Rectal smooth muscle tissue (tissue), 1 donor: ENCODE measurements around the gene LHX6.

Experiments used
- H3K27ac ChIP-seq: one replicate; pipeline ENCODE4 v1.7.0; 2013; ENCODE audit warnings: low read depth, low read length, inconsistent platforms
- H3K27me3 ChIP-seq: one replicate; pipeline ENCODE4 v1.7.0; 2013; ENCODE audit warnings: low read length; ENCODE audit not compliant: control insufficient read depth, insufficient read depth
- H3K36me3 ChIP-seq: one replicate; pipeline ENCODE4 v1.7.0; 2013; ENCODE audit warnings: low read length; ENCODE audit not compliant: control insufficient read depth, insufficient read depth
- H3K4me1 ChIP-seq: one replicate; pipeline ENCODE4 v1.7.0; 2013; ENCODE audit warnings: low read length; ENCODE audit not compliant: control insufficient read depth, insufficient read depth
- H3K4me3 ChIP-seq: one replicate; pipeline ENCODE4 v1.7.0; 2013; ENCODE audit warnings: low read length
- H3K9ac ChIP-seq: one replicate; pipeline ENCODE4 v1.7.0; 2013; ENCODE audit warnings: low read length

Gene LHX6

DNA sequence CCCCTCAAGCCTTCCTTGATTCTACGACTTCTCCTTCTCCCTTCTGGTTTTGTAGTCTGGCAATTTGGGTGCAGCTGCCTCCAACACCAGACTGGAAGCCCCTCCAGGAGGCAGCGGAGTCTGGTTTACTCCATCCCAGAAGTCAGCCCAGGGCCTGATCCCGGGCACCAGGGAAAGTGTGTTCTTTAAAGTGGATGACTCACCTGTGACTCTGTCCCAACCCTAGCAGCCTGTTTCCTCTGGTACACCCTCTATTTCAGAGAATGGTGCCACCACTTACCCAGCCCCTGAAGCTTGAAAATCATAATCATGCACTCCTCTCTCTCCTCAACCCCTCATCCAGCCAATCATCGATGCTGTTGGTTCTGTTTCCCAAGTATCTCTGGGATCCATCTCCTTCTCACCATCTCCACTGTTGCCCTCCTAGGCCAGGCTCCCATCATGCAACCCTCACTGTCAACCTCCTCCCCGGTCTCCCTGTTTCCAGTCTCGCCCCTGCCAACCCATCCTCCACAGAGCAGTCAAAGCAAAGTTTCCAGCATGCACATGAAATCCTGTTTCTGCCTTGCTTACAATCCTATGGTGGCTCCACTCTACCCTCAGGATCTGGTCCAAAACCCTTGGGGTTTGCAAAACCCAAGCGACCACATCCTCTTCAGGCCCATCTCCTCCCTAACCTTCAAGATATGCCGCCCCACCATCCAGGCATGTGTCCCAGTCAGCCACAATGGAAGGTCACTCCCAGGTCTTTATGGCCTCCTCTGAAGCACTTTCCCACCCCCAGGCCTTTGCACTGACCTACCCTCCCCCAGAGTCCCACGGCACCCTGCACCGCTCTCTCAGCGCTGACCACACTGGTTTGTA lies 10.5 kb downstream of the LHX6 start:
- Histone ChIP-seq H3K9ac (no peak overlapping the region), H3K27me3 (peaks cover 56% of the 10 kb centered on the region), H3K4me1 (peaks cover 3% of the 10 kb centered on the region), H3K4me3 (no peak overlapping the region), H3K36me3 (no peaks in the 10 kb centered on the region), H3K27ac (no peak overlapping the region)

DNA sequence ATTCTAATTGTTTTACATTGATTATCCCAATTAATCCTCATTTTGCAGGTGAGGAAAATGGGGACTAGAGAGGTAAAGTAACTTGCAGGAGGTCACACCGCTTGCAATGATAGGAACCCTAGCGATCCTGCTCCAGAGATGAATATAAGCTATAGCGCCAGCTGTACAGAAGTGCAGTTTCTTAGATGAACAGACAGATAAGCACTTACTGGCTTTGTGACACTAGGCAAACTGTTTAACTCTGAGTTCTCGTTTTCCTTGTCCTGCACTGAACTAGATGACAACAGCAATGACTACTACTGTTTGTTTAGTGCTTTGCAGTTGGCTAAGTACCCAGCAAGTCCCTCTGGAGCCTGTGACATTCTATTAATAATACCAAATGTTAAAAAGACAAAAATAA lies 11.1 kb downstream of the LHX6 start:
- Histone ChIP-seq H3K9ac (no peak overlapping the region), H3K4me1 (peaks cover 3% of the 10 kb centered on the region), H3K4me3 (no peak overlapping the region), H3K27ac (no peak overlapping the region), H3K27me3 (peaks cover 63% of the 10 kb centered on the region), H3K36me3 (no peaks in the 10 kb centered on the region)

DNA sequence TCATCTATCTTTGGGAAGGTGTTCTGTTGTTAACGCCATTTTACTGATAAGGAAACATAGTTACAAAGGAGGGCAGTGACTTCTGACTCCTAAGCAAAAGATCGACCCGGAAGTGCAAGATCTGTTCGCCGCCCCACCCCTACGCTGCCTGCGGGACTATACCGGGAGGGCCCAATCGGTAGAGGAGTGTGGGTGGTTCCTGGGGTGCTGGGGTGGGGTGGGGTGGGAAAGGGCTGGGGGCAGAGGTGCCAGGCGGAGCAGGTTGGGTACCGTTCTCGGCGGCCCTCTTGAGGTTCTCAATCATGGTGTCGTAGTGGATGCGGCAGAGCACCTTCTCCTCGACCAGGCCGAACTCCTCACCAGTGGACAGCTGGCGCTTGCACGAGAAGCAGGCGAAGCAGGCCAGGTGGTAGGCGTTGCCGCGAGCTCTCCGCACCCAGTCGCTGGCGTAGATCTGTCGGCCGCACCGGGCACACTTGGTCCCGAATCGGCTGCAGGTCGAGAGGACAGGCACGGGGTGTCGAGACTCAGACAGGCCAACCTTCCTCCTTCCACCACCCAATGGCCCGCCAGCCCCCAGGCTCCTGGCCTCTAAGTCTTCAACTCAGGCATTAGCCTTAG lies 11.8 kb downstream of the LHX6 start:
- Histone ChIP-seq H3K4me1 (peaks cover 3% of the 10 kb centered on the region), H3K9ac (no peak overlapping the region), H3K36me3 (no peaks in the 10 kb centered on the region), H3K27me3 (peaks cover 66% of the 10 kb centered on the region), H3K4me3 (no peak overlapping the region), H3K27ac (no peak overlapping the region)

DNA sequence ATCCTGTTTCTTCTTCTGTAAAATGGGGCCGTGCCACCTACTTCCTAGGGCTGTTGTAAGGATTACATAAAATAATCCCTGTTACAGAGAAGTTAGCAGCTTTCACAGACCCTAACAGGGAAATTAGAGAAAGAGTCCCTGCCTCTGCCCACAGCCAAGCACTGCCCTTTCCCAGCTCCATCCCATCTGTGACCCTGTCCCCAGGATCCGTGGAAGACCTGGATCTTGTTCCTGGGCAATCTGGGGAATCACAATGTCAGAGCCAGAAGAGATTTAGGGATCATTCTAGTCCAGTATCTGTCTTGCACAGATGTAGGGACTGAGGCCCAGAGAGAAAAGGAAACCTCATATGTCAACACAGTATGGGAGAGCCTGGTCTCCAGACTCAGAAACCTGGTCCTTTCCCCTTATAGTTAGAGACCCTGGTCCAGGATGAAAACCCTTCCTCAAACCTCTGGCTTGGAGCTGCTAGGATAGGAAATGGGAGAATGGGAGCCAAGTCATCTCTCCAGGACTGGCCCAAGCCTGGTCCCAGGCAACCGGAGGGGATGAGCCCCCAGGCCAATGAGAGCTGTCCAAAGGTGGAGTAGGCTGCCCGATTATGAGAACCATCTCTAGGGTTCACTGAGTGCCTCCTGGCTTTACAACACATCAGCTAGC lies 12.5 kb downstream of the LHX6 start:
- Histone ChIP-seq H3K4me1 (peaks cover 3% of the 10 kb centered on the region), H3K27ac (no peak overlapping the region), H3K36me3 (no peaks in the 10 kb centered on the region), H3K27me3 (peaks cover 60% of the 10 kb centered on the region), H3K4me3 (no peak overlapping the region), H3K9ac (no peak overlapping the region)

DNA sequence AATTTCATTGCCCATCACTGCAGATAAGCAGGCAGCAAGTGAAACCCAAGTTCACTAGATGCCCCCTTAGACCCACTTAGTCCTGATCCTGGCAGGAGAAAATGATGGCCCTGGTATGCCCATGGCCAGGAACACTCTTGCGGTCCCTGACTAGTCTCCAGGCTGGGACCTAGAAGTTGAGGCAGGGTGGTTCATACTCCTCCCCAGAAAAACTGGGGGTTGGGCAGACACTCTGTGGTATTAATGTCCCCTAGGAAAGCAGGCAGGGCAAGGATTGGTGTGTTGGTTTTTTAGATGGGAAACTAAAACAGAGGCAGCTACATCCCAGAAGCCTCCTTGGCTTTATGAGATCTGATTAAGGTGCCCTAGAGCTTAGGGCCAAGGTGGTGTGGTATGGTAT lies 13.1 kb downstream of the LHX6 start:
- H3K9ac ChIP-seq, result no peak overlapping the region
- H3K27me3 ChIP-seq, result peaks cover 54% of the 10 kb centered on the region
- no peak overlapping the region for H3K27ac ChIP-seq
- H3K36me3 ChIP-seq, result no peaks in the 10 kb centered on the region
- H3K4me1 ChIP-seq, result peaks cover 3% of the 10 kb centered on the region
- H3K4me3 ChIP-seq, result no peak overlapping the region

DNA sequence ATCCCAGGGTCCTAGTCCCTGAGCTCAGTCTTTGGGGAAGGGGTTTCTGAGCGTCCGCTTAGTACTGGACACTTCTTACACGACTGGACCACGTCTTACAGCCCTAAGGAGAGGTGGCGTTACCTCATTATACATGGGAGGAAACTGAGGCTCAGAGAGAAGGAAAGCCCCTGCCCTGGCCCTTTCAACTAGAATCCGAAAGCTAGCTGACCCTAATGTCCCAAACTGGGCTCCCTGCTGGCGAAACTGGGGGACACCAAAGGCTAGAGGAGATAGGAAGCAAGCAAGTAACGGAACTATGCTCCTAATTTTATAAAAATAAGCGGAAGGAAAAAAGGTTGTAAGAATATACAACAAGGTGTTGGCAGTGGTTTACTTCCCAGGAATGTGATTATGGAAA lies 14.2 kb downstream of the LHX6 start:
- H3K4me3 ChIP-seq, result no peak overlapping the region
- H3K4me1 ChIP-seq, result no peaks in the 10 kb centered on the region
- H3K36me3 ChIP-seq, result no peaks in the 10 kb centered on the region
- H3K27ac ChIP-seq, result no peak overlapping the region
- H3K27me3 ChIP-seq, result peaks cover 42% of the 10 kb centered on the region
- H3K9ac ChIP-seq, result no peak overlapping the region

DNA sequence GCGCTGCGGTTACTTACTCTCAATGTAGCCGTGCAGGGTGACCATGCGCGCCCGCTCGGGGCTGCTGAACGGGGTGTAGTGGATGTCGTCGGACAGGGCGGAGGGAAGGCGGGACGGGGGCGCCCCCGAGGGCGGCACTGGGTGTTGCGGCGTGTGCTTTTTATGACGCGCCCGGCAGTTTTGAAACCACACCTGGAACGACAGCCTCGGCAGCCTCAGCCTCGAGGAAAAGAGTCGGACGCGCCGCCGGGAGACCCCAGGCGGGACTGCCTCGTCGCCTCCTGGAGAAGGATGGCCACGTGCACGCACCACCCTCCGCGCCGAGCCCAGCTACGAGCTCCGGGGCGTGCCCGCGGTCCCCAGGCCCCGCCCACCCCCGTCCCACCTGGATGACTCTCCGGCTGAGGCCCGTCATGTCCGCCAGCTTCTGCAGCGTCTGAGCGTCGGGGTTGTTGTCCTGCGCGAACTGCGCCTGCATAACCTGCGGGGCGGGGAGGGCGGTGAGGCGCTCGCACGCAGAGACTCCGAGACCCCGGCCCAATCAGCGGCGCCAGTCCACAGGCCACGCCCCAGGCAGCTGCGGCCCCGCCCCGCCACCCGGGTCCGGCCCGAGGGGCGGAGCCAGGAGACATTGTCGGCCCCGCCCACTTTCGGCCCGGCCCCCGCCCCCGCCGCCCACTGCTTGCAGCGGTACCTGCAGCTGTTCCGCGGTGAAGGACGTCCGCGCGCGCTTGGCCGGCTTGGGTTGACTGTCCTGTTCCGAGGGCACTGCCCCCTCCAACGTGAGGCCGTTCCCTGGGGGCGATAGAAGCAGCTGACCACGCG lies 15.0 kb downstream of the LHX6 start:
- peak overlapping the region; percentile 40 for H3K4me3 ChIP-seq

DNA sequence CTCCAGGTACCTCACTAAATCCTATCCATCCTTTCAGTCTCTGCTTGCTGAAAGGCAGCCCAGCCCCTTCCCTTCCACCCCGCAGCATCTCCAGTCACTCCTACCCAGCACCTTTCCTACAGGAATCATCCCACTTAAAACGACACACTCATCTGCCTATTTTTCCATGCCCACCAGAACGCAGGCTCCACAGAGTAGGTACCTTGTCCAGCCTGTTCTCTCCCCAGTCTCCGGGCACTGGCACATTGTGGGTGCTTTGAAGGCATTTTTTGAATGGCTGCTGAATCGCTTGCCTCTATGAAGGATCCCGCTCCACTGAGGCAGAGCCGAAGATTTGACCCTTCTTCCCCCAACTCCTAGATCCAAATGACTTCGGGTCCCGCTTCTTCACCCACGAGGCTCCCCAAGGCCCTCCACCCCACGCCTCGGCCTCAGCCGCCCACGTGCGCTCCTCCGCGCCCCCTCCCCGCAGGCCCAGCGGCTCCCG lies 15.6 kb downstream of the LHX6 start:
- H3K4me1 ChIP-seq, result no peaks in the 10 kb centered on the region
- peak overlapping the region; percentile 40 for H3K4me3 ChIP-seq
- H3K27me3 ChIP-seq, result peaks cover 29% of the 10 kb centered on the region
- no peak overlapping the region for H3K9ac ChIP-seq
- H3K36me3 ChIP-seq, result no peaks in the 10 kb centered on the region
- no peak overlapping the region for H3K27ac ChIP-seq

More for the DNA sequence above, 15.0 kb downstream of the LHX6 start:
- Histone ChIP-seq H3K4me1 (no peaks in the 10 kb centered on the region), H3K27ac (no peak overlapping the region), H3K36me3 (no peaks in the 10 kb centered on the region), H3K27me3 (peaks cover 35% of the 10 kb centered on the region), H3K9ac (no peak overlapping the region)

DNA sequence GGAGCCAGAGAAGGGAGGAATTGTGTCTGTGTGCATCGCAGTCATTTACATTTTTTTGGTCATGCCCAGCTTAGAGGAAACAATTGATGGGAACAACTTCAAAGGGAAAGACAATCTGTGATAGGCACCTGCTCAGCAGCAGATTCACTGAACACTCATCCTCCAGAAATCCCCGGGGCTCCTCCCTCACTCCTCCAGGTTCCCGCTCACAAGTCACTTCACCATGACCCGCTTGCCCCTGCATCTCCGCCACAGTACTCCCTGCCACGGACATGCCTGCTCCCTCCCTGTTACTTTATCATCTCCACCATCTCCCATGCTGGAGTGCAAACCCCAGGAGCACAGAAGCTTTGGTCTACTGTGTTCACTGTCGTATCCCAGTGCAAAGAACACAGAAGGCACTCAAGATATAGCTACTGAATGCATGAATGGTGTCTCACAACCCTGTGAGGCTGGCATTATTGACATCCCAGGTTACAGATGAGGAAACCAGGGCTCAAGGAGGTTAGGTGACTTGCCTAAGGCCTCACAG lies 16.2 kb downstream of the LHX6 start:
- H3K9ac ChIP-seq, result no peak overlapping the region
- H3K27me3 ChIP-seq, result peaks cover 26% of the 10 kb centered on the region
- H3K36me3 ChIP-seq, result no peaks in the 10 kb centered on the region
- H3K4me1 ChIP-seq, result no peaks in the 10 kb centered on the region
- H3K27ac ChIP-seq, result no peak overlapping the region
- no peak overlapping the region for H3K4me3 ChIP-seq

DNA sequence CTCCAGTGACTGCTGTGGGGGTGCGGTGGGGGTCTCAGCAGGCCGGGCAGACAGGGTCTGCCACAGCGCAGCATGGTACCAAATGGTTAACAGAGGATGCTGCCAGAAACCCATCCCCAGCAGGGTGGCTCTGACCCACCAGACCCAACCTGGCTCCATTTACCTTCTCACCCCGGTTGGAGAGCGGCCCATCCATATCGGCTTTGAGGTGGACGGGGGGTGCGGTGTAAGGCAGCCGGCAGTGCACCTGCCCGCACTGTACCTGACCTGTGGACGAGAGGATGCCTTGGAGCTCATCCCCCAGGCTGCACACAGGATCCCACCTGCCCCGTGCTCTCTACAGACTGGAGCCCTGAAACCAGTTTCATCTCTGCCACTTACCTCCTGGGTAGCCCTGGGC lies 19.3 kb downstream of the LHX6 start:
- Histone ChIP-seq H3K4me1 (no peaks in the 10 kb centered on the region), H3K36me3 (no peaks in the 10 kb centered on the region), H3K27me3 (peaks cover 16% of the 10 kb centered on the region), H3K9ac (no peak overlapping the region), H3K27ac (no peak overlapping the region), H3K4me3 (no peak overlapping the region)

DNA sequence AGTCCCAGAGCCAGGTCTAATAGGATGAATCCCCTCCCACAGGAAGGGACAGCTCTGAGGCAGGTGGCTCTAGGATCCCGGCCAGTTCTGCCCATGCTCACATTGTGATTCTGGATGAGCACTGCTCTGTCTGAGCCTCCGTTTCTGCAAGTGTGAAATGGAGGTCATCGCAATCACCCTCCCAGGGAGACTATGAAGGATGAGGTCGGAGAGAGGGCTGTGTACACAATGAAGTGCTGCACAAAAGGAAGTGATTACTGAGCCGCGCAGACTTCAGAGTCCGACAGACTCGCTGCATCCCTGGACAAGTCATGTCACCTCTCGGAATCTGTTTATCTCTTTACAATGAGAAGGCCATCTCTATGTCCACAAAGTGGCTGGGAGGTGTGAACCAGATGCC lies 21.7 kb downstream of the LHX6 start:
- Histone ChIP-seq H3K36me3 (no peaks in the 10 kb centered on the region), H3K4me3 (no peak overlapping the region), H3K9ac (no peak overlapping the region), H3K27ac (no peak overlapping the region), H3K4me1 (no peaks in the 10 kb centered on the region), H3K27me3 (no peaks in the 10 kb centered on the region)
